GM18867 (cell line): Measurements from ENCODE around the gene POU2F2.

Source experiments
- ATAC-seq: cut with Tn5 transposase; IDR thresholded peaks from one replicate; pipeline ENCODE4 v1.9.1; 2021; ENCODE audit warnings: mild to moderate bottlenecking, moderate library complexity; ENCODE audit not compliant: unreplicated experiment

POU2F2 gene

DNA sequence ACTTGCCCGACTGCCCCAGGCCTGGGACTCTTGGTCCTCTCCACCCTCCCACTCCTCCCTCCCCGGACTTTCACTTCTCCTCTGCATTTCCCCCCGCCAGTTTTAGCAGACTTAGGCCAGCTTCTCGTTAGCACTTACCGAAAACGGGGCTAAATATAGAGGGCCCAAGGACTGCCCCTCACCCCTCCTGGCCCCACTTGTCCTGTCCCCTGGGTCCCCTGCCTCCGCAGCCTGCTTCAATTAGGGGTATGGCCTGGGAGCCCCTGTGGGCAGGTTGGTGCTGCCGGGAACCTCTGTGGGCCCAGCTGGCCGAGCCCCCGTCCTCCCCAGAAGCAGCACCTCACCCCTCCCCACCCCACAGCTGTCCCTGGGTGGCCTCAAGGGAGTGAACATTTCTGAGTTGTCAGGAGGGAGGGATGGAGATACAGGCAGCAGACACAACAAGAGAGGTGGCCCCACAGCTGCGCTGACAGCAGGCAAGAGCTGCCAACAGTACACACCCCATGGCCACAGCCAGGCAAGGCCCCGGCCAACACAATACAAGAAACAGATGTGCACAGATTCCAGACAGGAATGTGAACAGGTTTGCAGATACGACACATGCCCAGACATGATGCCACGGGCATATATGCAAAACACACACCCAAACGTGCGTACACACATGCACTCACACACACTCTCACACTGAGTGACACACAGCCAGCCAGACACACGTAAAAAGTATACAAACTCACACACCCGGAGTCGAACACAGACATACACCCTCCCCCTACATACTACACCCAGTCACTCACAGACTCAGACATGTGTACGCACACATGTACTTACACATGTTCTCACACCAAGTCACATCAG lies 2.6 kb downstream of the POU2F2 start:
- ATAC-seq, result peak; percentile 59

DNA sequence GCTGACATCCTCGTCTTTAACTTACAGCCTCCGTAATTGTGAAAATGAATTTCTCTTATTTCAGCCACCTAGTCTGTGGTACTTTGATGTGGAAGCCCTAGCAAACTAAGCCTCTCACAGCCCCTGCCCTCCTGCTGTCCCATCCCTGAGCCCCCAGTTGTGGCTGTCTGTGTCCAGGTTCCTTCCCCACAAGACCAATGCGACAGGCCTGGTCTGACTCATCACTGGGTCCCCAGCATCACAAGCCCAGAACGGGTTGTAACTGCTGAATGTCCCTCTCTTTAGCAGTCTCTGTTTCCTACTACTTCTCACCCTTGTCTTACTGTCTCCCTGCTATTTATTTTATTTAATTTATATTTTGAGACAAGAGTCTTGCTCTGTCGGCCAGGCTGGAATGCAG lies 5.7 kb downstream of the POU2F2 start:
- no peak for ATAC-seq

DNA sequence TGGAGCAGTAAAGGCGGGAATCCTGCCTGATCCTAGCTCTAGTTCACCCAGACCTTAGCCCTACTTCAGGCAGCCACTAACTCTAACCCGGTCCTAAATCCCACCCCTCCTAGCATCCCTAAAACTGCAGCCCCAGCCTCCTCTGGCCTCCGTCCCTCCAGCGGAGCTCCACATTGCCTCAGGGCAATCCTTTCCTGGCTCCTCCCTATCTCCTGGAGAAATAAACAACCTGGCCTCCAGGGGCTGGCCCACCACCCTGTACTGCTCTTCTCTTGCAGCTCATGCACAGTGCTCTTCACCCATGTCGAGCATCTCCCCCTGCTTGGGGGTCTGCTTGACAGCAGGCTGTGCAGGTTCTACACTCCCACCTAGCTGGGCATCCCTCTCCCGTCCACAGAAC lies 6.7 kb downstream of the POU2F2 start:
- ATAC-seq, result no peak

DNA sequence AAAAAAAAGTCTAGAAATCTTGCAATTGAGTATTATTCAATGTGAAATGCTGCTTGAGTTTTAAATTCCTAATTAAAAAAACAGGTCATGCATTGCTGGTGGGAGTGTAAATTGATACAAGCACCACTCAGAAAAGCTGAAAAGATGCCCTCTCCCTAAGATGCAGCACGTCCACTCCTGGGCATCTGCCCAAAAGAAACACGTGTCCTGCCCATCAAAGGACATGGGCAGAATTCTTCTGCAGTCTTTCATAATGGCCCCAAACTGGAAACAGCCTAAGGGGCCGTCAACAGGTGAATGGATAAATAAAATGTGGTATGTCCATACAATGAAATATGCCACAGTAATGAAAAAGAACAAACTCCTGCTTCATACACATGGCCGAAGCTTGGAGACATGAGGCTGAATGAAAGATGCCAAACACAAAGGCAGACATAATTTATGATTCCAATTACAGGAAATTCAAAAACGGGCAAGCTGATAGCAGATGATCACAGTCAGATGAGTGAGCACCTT lies 7.8 kb downstream of the POU2F2 start:
- no peak for ATAC-seq

DNA sequence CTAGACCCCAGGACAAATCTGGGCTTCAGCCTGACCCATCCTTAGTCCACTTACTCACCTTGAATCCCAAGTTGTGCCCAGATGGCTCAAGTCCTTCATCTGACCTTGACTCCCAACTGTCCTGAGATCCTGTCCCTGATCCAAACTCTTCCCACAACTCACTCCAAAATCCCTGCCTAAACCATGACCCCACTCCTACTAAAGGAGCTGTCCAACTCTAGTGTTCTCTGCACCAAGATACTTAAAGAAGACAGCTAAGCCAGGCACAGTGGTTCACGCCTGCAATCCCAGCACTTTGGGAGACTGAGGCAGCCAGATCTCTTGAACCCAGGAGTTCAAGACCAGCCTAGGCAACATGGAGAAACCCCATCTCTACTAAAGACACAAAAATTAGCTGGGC lies 8.5 kb downstream of the POU2F2 start:
- ATAC-seq, result no peak

DNA sequence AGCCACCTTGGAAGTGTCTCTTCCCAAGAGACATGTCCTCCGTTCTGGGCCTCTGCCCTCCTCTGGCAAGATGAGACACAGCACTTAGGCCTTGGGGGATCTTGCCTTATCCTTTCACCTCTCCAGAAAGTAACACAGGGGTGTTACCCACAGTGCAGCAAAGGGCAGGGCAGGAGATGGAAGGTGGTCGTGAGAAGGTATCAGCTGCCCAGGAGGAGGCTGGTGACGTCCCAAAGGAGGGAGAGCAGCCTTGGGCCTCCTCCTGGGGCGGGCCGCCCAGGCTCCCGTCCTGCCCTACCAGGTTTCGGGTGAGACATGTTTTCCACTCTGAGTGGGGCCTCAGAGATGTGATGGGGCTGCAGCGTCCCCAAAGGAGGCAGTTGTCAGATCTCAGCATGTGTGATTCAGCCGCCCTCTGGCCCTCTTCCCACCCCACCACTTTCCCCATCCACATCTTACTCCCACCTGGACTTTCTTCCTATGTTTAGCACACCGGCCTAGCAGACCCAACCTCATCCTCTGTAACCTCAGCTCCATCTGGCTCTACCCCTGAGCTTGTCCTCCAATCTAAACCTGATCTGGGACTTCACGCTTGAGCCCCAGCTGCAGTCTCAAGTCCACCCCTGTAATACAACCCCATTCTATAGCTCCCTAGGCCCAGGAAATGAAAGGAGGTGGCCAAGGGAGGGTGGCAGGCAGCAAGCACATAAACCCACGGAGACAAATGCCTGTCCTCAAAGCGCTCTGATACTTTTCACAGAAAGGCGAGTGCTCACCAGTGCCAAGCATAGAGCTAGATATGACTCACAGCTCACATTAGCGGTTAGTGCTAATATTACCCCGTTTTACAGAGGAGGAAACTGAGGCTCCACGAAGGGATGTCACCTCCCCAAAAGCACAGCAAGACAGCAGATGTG lies 9.3 kb downstream of the POU2F2 start:
- ATAC-seq, result peak; percentile 49

DNA sequence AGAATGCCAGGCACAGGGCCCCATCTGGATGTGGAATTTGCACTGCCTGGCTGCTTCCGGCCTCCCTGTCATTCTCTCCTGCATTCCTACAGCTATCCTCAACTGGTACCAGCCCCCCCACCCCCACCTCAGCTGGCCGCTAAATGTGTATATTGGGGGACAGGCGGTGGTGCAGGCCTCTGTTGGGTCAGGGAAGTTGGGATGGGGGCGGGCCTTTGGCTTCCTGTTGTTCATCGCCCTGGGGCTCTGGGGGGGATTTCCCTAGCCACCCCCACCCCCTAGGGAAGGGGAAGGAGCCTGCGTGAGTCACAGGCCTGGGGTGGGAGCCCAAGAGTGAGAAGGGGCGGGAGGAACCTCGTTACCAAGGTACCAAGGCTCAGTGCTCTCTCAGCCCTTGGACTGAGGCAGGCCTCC lies 10.6 kb downstream of the POU2F2 start:
- no peak for ATAC-seq

DNA sequence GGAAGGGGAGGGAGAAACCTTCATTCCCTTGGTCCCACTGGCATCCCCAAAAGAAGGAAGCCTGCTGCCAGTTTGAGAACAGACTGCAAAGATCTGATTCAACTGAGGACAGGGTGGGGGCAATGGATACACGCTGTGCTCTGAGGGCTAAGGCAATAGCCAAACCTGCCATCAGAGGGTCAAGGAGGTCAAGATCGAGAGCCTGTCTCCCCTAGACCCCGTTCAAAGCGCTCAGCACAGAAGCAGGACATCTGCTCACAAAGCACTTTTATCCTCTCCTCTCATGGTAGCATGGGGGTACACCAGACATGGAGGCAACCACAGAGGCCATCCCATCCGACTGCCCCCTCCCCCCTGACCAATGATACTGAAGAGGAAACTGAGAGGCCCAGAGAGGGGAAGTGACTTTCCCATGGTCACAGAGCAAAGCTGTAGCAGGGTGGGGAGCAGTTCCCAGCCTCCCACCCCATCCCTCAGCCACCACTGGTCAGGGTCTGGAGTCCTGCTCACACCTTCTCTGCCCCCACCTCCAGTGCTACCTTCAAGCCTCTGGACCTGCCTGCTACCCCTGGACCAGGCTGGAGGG lies 11.1 kb downstream of the POU2F2 start:
- no peak for ATAC-seq

DNA sequence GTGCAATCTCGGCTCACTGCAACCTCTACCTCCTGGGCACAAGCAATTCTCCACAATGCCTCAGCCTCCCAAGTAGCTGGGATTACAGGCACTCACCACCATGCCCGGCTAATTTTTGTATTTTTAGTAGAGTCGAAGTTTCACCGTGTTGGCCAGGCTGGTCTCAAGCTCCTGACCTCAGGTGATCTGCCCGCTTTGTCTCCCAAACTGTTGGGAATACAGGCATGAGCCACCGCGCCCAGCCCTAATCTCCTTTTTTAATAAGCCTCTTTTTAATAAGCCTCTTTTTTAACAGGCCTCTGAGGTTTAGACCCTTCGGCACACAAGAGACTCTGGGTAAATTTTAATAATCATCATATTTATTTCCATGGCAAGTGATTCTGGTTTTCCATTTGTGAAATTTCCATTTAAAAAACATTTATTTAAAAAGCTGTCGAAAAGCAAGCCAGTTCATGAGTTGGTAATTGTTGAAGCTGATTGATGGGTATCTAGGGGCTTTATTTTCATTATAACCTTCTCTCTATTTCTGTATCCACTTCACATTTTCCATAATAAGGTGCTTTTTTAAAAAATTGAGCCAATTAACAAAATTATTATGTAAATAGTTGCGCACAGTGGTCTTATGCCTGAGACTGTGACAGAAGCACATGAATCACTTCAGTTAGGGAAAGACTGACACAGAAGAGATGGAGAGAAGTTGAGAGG lies 11.8 kb downstream of the POU2F2 start:
- no peak for ATAC-seq

DNA sequence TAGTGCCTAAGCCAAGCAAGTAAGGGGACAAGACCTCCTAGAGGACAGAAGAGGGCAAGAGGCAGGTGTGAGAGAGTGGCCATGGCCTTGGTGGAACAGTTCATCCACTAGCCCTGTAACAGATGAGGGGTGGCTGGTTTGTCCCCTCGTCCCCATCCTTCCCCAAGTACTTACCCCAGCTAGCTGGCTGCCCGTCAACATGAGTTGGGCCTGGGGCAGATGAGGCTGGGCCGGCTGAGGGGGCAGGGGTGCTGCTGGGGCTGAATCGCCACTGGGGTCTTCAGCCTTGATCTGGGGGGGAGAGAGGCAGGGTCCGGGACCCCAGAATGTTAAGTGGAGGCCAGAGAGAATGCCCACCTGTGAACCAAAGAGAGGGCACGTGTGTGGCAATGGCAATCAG lies 15.2 kb downstream of the POU2F2 start:
- no peak for ATAC-seq

DNA sequence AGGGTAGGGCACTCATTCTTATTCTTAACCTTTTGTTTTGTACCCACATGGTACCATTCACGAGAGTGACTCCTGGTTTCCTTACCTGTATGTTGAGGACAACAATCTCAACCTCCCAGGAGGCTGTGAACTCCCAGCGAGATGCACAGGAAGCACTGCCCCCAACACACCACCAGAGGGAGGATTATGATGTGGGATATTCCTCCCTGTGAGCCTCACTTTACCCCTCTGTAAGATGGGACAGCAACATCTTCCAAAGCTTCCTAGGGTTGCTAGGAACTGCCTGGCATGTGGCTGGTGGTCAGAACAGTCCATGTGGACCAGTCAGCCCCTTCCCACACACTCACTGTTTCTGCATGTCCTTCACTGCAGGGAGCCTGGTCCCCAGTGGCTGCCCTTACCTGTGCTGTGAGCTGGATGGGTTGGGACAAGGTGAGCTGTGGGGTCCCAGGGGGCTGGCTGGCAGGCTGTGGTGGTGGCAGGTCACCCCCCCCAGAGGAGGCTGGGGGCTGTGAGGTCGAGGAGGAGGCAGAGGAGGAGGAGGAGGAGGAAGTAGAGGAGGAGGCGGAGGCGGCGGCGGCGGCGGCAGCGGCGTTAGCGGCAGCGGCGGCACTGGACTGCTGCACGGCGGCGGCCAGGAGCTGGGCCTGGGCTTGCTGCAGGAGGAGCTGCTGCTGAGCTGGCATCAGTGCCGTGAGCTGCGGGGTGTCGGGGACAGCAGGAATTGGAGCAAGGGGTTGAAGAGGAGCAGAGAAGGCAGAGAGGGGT lies 15.8 kb downstream of the POU2F2 start:
- no peak for ATAC-seq

DNA sequence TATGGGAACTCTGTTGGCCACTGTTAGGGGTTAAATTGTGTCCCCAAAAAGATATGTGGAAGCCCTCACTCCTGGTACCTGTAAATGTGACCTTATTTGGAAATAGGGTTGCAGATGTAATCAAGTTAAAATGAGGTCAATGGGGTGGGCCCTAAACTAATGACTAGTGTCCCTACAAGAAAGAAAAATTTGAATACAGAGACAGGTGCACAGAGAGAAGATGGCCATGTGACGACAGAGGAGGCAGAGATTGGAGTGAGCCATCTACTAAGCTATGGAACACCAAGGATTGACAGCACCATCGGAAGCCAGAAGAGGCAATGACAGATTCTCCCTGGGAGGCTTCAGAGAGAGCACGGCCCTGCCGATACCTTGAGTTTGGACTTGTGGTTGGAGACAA lies 16.5 kb downstream of the POU2F2 start:
- ATAC-seq, result no peak

DNA sequence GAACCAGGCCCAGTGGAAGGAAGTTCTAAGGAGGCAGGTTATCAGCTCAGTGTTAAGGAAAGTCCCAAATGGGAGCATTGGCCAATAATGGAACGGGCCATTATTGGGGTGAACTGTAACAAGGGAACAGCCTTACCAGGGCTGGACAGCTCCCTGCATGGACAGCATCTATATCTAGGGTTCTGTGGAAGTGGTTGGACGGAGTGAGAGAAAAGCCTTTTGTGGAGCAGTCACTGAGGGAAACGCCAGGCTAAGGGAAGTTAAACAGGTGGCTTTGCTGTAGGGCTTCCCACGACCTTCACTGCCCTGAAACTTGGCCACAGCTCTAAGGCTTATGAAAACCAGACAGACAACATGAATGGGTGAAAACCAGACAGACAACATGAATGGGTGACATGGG lies 17.0 kb downstream of the POU2F2 start:
- no peak for ATAC-seq

DNA sequence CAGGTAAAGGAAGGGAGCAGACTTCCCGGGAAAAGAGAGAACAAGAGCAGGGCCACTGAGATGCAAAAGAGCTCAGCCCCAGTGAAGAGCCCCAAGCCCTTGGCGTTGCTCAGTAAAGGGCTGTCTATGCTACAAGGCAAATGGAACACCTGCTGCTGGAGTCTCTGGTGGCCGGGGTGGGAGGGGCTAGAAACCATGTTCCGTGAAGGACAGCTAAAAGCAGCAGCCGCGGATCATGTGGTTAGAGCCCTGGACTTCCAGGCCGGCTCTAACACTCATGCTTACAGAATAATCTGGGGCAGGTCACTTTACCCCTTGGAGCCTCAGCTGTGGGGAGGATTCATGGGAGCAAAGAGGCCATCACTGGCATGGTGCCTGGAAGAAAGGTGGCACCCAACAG lies 17.8 kb downstream of the POU2F2 start:
- peak; percentile 53 for ATAC-seq

DNA sequence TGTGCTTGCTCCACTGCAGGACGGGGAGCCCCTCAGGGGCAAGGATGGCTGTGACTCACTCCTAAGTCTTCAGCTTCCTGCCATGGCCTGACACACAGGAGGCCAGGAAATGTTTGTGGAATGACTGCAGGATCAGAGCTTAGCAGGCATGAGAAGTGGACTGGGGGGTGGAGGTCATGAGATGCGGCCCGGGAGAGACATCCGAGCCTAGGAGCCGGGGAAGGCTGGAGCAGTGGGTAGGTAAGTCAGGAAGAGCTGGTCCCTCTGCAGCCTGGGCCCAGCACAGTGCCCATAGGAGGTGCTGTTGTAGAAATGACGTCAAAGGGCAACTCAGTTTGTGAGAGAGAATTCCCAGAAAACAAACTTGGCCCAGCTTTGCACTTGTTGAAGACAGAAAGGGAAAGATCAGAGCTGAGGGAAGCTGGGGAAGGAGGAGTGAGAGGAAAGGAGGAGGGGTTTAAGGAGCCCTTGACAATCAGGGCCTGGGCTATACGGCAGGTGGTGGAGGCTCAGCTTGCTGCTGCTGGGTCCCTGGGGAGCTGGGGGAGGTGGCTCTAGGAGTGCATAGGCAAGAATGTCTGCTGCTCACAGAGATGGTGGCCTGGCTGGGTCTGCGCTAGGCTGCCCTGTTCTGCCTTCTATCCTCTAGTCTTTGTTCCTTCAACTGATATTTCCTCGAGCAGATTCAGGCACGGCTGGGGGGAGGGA lies 18.5 kb downstream of the POU2F2 start:
- ATAC-seq, result peak; percentile 33

DNA sequence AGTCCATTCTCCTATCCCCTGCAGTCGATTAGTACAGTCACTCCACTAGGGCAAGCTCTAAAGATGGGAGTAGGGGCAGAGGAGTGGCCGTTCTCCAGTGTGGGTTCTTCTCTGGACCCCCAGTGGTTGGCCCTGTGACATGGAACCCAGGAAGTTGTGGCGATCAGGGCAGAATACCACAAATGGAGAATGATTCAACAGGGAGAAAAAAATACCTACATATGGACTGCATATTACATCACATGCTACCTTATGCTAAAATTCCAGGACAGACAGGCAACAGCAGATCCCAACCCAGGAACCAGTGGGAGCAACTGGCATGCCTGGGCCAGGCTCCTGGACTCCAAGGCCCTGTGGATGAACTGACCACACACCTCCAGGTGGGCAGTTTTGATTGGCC lies 20.4 kb downstream of the POU2F2 start:
- ATAC-seq, result no peak

DNA sequence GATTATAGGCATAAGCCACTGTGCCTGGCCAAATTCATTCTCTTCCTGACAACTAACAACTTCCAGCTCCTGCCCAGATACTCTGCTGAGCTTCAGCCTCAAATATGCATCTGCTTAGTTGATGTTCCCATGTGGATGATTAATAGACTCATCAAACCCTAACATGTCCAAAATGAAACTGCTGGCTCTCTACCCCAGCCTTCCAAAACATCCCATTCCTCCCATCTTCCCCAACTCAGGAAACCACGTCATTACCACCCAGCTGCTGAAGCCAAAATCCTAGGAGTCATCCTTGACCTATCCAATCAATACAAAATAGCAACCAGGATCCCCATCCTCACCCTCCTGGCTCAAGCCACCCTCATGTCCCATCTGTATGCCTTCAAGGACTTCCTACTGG lies 20.9 kb downstream of the POU2F2 start:
- no peak for ATAC-seq

DNA sequence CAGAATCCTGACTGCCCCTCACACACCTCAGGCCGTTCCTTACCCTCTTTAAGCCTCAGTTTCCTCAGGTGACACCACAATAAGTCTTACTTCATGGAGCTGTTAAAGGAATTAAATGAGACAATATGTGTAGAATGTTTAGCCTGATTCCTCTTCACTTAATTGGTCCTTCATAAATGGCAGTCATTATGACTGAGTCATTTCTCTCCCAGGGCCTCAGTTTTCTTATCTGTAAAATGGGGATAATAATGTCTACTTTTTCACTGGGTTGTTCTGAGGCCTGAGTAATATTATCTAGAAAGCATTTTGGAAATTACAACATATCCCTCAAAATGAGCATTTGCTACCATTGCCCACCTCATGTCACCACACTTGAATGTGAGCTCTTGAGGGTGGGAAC lies 21.6 kb downstream of the POU2F2 start:
- no peak for ATAC-seq

DNA sequence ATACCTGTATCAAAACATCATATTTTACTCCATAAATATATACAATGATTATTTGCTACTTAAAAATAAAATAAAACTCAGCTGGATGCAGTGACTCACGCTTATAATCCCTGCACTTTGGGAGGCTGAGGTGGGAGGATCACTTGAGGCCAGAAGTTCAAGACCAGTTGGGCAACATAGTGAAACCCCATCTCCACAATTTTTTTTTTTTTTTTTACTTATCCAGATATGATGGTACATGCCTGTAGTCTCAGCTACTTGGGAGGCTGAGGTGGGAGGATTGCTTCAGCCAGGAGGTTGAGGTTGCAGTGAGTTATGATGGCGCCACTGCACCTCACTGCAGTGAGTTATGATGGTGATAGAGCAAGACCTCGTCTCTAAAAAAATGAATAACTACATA lies 22.4 kb downstream of the POU2F2 start:
- no peak for ATAC-seq
